Stimulated activated CD4-positive, alpha-beta T cell treated with anti-CD3 and anti-CD28 coated beads, Interleukin-4, amount 100 ng/mL, for 48 hours (primary cell): ENCODE data around the gene NAA40.

Source experiments
- DNase-seq, 2 donors: peaks; one replicate each; pipeline ENCODE4 v3.0.0-alpha.2; 2020; ENCODE audit warnings: low read depth in 2 of 2

The NAA40 gene

DNA sequence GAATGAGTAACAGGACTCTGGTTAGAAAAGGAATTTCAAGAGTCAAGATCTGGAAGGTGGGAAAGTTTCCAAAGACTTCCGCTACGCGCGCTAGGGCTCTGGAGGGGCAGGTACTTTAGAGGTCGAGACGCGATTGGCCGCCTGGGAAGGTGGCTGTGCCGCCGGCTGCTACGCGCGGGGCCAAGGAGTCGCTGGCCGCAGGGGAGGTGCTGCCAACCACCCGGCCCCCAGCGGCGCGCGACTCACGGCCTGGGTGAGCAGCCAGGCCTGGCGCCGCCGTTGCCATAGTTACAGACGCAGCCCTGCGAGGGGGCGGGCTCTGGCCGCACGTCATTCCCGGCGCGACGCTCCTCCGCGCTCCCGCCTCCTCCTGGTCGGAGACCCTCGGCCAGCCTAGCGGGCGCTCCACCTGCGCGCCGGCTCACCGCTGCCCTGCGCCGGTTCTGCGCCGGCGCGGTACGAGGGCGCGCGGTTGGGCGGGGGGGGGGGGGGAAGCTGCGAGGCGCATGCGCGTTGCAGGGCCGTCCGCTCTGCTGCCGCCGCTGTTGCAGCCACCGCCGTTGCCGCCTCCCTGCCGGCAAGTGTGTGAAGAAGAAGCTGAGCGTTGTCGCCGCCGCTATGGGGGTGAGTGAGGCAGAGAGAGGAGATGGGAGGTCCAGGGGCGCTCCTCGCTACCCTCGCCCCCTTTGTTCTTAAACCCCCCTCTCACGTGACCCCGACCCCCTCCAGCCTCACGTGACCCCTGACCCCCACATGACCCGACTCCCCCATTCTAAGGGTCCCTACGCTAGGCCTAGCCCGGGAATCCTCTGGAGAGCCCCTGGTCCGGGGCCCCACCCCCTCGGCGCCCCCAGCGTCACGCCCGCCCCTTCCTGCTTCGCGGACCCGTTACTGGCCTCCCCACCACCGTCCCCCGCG lies at the start of gene NAA40:
Gene NAA40, plus strand, starts transcription at position 524 of the 918 bp plus-strand sequence. Its CDS starts 95 bp downstream, at position 619.
- DNase-seq, result peak; percentile 93

GRCh38 chr11:63889344-63889743 lies 49.5 kb upstream of the NAA40 start:
- no peak for DNase-seq

GRCh38 chr11:63890368-63890767 lies 48.4 kb upstream of the NAA40 start:
- no peak for DNase-seq

DNA sequence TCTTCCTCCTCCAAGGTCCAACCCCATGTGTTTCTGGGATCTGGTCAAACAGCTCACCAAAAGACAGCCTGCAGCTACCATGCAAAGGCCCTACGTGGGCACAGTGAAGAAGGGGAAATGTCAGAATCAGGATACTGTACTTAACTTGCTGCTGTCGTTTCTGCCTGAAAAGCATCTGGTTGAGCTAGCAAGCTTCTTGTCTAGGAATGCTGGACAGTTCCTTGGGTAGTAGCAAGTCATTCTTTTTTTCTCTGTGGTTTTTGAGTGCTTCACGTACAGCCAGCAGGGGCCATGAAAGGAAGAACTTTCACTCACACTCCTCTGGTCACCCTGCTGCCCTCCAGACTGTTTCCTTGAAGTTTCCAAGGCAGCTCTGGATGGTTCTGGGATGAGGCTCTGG lies 46.6 kb upstream of the NAA40 start:
- no peak for DNase-seq

GRCh38 chr11:63893355-63893754 lies 45.4 kb upstream of the NAA40 start:
- no peak for DNase-seq

- no peak for DNase-seq
Observed at GRCh38 chr11:63896071-63896470, 42.7 kb upstream of the NAA40 start.

GRCh38 chr11:63897459-63898146 lies 41.2 kb upstream of the NAA40 start:
- no peak for DNase-seq

DNA sequence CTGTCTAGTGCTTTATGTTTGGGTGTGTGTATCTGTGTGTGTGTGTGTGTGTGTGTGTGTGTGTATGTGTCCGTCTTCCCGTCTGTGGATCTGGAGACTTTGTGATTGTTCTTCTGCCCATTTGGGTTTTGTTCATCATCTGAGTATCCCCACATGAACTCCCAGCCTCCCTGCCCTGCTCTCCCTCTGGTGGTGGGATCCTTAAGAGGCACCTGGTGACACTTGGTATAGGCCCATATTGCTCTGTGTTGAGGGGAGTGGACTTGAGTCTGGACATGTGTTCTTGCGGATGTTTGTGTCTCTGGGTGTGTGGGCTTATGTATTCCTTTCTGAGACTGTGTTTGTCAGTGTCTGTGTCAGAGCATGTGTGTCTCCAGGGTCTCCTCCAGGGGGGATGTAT lies 37.1 kb upstream of the NAA40 start:
- no peak for DNase-seq

- no peak for DNase-seq
Observed at GRCh38 chr11:63903884-63904283, 34.9 kb upstream of the NAA40 start.

GRCh38 chr11:63904743-63905142 lies 34.1 kb upstream of the NAA40 start:
- no peak for DNase-seq

- DNase-seq, result no peak
Observed at GRCh38 chr11:63905179-63905578, 33.6 kb upstream of the NAA40 start.

- DNase-seq, result no peak
Observed at GRCh38 chr11:63906087-63906486, 32.7 kb upstream of the NAA40 start.

GRCh38 chr11:63906585-63906984 lies 32.2 kb upstream of the NAA40 start:
- DNase-seq, result peak; percentile 32 to 37

GRCh38 chr11:63907063-63907462 lies 31.7 kb upstream of the NAA40 start:
- DNase-seq, result no peak

DNA sequence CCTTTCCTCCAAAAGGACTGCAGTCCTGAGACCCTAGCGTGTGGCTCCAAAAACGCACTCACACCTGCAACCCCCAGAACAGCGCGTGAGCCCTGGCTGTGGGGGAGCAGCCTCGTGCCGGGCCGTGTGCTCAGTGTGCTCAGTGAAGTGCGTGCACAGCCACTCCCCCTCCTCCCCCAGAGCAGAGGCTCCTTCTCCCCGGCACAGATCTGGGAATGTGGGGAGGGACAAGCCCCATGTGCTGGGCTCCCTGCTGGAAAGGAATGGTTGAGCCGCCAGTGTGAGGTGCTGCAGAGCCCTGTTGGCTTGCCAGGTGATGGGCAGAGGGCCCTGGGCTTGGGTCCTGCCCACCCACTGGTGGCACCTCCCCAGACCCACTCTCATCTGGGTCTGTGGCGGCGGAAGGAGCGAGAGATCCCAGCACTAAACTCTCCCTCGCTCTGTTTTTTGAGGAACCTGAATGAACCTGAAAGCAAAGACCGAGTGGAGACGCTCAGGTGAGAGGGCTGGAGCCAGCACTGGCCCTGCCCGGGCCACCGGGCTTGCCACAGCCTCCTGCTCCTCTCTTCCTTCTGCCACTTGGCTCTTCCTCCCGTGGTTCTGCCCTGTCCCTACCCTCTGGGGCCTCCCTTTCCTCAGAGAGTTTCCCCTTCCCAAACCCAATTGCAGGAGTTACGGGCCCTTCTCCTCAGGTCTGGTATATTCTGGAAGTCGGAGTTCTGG lies 30.8 kb upstream of the NAA40 start:
- no peak for DNase-seq

DNA sequence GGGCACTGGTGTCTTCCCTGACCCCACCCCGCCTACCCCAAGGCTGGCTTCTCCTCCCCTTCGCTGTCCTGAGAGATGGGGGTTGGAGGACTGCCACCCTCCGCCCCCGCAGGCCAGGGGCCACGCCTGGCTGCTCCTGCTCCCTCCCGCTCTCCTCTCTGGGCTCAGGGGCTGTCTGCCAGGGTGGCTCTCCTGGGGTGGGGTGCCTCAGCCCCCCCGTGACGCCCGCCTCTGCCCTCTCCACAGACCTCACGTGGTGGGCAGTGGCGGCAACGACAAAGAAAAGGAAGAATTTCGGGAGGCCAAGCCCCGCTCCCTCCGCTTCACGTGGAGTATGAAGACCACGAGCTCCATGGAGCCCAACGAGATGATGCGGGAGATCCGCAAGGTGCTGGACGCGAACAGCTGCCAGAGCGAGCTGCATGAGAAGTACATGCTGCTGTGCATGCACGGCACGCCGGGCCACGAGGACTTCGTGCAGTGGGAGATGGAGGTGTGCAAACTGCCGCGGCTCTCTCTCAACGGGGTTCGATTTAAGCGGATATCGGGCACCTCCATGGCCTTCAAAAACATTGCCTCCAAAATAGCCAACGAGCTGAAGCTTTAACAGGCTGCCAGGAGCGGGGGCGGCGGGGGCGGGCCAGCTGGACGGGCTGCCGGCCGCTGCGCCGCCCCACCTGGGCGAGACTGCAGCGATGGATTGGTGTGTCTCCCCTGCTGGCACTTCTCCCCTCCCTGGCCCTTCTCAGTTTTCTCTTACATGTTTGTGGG lies 30.0 kb upstream of the NAA40 start:
- DNase-seq, result no peak

GRCh38 chr11:63909591-63910506 lies 29.0 kb upstream of the NAA40 start:
- DNase-seq, result no peak

GRCh38 chr11:63910675-63911074 lies 28.1 kb upstream of the NAA40 start:
- no peak for DNase-seq

DNA sequence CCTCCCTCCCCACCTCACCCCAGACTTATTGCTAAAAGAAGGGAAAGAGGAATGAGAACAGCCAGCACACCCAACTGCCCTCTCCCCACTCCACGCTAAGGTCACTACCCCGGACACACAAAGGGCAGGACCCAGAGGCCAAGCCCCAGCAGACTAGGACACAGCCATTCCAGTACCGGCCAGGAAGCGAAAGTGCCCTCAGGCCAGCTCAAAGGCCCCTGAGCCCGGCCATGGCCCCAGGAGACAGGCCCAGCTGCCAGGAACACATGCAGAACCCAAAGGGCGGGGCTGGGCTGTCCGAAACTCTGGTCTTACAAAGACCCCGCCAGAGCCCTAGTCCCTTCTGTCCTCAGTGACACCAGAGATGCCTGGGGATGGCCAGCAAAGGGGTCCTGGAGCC lies 27.4 kb upstream of the NAA40 start:
- DNase-seq, result no peak

DNA sequence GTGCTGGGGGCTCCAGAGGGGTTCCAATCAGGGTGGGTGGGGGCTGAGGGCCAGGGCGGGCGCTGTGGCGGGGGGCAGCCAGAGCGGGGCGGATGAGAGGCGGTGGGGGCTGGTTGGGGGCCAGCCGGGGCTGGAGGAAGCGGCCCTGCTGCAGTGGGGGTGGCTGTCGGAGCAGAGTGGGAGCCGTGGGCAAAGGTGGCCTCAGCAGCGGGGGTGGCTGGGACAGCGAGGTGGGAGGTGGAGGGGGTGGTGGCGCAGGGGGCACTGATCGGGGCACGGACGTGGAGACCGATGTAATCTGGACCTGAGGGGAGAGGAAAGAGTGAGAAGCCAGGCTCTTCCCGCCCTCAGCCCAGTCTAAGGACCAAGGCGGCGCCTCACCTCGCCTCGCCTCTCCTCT lies 26.9 kb upstream of the NAA40 start:
- no peak for DNase-seq

DNA sequence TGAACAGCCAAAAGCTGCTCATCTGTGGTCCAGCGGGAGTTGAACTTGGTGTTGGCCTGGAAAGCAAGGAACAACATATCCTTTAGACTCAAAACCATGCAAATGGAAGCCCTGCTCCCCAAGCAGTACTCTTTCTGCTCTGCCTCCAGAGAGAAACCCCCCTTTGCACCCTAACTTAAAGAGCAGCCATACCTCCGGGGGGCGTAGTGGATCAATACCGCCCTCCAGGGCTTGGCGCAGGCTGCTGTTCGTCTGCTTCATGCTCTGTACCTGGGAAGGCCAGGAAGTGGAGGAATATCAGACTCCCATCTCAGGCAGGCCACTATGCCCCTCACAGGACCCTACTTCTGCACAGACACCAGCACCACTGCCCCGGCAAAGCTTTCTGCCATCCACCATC lies 26.1 kb upstream of the NAA40 start:
- no peak for DNase-seq
